GM19467 (cell line): ENCODE results near the gene PGM2.
"Not testable (repeated sequence)": the region's sequence is repeated elsewhere in the genome, so short reads cannot be mapped to it uniquely, and the experiment has no call there.

Experiments
- ATAC-seq: cut with Tn5 transposase; IDR thresholded peaks from one replicate; pipeline ENCODE4 v1.9.1; 2021; ENCODE audit warnings: mild to moderate bottlenecking, moderate library complexity; ENCODE audit not compliant: unreplicated experiment

PGM2 gene

DNA sequence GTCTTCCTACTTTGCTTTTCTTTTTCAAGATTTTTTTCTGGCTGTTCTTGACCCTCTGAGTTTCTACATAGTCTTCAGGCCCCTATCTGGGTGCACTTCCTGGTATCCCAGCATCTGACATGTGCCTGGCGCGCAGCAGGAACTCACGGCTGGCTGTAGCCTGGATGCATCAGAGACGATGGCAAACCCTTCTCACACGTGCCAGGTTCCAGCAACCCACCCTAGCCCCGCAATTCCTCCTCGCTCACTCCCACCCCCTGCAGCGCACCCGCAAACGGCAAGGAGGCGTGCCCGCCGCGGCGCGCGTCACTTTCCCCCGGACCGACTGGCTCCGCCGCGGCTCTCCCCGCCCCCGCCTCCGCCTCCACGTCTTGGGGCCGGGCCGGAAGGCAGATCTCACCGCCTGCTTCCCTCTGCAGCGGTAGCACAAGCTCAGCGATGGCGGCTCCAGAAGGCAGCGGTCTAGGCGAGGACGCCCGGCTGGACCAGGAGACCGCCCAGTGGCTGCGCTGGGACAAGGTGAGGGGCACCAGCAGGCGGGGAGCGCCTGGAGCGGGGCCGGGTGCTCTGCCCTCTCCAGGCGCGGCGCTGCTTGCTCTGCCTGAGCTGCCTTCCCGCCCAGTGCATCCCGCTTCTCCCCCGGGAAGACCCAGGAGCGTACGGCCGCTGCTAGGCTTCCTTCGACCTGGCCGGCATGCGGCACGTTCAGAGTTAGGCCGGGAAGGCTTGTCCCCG, at the start of gene PGM2:
PGM2 (plus strand) TSS at position 392 of the 735 bp plus-strand sequence; CDS start at position 439, 47 bp downstream.
- ATAC-seq, result peak; percentile 97

- ATAC-seq, result no peak
Observed at GRCh38 chr4:37779896-37780295, 46.6 kb upstream of the PGM2 start.

DNA sequence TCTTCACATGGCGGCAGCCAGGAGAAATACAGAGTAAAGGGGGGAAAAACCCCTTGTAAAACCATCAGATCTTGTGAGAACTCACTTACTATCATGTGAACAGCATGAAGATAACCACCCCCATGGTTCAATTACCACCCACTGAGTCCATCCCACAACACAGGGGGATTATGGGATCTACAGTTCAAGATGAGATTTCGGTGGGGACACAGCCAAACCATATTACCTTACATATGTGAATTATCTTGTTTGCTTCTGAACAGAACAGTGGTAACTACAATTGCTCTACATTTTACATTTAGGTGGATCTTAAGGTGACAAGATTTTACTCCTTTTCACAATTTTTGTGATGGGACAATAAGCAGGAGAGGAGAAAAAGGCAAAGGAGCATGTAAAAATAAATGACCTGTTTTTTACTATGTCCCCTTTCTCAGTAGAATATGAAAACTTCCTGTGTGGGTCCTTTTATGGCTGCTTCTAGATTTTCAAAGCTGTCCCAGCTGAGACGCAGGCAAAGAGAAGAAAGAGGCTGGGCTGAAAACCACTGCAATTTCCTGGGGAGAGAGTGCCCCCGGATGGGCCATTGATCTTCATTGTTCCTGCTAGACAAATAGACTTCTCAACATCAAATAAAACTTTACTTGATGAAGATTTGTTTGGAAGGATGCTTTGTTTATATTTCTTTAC, 45.9 kb upstream of the PGM2 start:
- no peak for ATAC-seq

GRCh38 chr4:37781131-37781455, 45.4 kb upstream of the PGM2 start:
- no peak for ATAC-seq

GRCh38 chr4:37786267-37786666, 40.2 kb upstream of the PGM2 start:
- not testable (repeated sequence) for ATAC-seq

GRCh38 chr4:37787883-37788460, 38.5 kb upstream of the PGM2 start:
- not testable (repeated sequence) for ATAC-seq

DNA sequence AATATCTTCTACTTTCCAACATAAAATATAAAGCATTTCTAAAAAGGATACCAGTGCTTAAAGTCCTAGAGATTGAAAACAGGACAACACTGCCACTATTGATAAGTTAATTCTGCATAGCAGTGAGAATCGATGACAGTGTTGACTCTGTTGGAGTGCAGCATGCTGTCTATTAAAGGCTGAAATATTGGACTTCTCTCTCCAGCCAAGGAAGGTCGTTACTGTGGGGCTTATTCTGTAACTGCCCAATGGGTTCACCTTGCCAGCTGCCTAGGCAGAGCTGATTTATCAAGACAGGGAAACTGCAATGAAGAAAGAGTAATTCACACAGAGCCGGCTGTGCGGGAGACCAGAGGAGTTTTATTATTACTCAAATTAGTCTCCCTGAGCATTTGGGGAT, 37.7 kb upstream of the PGM2 start:
- ATAC-seq, result no peak

GRCh38 chr4:37792241-37792640, 34.2 kb upstream of the PGM2 start:
- ATAC-seq, result no peak

DNA sequence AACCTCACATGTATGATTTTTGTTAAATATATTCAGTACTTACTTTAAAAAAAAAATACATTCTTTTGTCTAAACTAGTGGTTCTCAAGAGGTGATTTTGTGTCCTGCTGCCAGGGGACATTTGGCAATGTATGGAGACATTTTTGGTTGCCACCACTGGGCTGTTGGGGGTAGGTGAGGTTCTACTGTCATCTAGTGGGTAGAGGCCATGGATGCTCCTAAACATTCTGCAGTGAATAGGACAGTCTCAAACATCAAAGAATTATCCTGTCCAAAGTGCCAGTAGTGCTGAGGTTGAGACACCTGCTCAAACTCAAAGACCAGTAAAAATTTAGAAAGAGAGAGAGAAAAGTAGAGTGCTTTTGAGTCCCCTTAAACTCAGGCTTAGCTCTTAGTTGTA, 32.9 kb upstream of the PGM2 start:
- ATAC-seq, result no peak

DNA sequence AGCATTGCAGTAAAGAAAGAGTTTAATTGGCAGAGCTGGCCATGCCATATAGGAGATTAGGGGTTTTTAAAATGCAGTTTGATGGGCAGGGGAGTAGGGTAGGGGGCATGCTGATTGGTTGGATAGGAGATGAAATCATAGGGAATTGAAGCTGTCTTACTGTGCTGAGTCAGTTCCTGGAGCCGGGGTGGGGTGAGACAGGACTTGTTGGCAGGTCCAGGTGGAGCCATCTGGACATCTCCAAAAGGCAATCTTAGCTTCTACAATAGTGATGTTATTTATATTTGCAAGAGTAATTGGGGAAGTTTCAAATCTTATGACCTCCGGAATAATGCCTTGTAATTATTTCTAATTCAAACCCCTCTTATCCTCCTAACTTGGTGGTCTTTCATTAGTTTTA, 32.4 kb upstream of the PGM2 start:
- no peak for ATAC-seq

DNA sequence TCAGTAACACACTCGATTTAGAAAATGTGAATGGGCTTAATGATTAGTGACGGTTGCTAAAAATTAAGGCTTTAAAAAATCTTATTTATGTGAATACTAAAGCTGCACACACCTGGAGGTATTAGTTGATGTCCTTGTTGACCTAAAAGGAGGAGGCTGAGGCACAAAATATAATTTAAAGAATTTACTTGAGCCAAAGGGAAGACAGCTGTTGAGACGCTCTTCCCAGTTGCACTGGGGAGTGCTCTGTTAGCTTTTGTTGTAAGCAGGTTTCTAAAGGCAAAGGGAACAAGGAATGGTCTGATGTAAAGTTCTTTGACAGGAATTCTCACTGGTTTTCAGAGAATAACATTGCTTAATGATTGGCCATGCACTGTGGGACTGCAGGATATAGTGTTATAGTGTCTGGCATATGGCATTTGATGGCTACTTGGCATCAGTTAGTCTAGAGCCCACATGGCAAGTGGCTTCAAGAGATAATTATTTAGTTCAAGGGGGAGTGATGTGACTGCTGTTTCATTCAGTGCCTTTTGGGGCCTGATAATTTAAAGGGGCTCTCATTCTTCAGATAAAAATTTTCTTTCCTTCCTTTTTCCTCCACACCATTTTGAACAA, 30.8 kb upstream of the PGM2 start:
- no peak for ATAC-seq

- no peak for ATAC-seq
Observed at GRCh38 chr4:37797374-37797773, 29.1 kb upstream of the PGM2 start.

- no peak for ATAC-seq
Observed at GRCh38 chr4:37797923-37798322, 28.6 kb upstream of the PGM2 start.

GRCh38 chr4:37798616-37799015, 27.9 kb upstream of the PGM2 start:
- no peak for ATAC-seq

GRCh38 chr4:37799941-37800554, 26.4 kb upstream of the PGM2 start:
- no peak for ATAC-seq

DNA sequence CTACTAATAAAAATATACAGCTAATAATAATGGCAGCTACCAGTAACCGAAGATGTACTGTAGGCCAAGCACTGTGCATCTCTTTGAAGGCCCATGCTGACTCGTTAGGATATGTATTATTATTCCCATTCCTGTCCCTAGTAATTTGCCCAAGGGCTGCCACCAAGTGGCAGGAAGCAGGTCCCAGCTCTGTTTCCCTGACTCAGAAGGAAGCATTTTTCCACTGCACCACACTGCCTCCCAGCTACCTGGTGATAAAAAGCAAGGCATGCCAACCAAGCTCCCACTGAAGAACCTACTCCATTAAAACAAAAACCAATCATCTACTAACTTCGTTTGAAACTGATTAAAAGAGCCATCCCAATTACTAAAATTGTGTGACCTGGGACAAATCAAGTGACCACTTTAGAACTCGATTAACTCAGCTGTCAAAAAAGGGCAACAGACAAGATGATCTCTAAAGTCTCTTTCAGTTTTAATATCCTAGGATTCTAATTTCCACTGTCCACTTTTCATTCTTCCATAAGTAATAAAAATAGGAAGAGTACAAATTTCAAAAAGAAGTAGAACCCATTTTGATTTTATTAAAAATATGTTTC, 24.3 kb upstream of the PGM2 start:
- no peak for ATAC-seq

DNA sequence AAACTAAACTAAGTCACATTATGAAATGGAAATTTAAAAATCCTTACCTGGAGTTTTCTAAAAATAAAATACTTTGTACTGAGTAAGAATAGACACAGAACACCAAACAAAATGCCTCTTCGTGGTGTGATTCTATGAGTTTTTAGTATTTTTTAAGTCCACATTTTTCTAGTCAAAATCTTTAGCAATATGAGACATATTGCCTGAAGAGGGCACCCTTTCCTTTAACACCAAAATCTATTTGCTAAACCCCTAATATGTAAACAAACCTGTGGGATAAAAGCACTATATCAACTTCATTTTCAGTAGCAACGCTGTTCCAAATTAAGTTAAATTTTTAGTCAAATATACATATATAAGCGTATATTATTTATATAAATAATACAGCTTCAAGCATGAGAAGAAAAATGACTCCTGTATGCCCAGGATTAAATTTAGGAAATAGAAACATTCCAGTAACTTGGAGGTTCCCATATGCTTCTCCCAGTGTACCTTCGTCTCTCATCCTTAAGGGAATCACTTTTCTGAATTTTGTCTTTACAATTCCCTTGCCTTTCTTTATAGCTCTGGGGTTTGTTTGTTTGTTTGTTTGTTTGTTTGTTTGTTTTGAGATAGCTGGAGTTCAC, 23.0 kb upstream of the PGM2 start:
- ATAC-seq, result no peak

GRCh38 chr4:37805091-37805490, 21.4 kb upstream of the PGM2 start:
- no peak for ATAC-seq

DNA sequence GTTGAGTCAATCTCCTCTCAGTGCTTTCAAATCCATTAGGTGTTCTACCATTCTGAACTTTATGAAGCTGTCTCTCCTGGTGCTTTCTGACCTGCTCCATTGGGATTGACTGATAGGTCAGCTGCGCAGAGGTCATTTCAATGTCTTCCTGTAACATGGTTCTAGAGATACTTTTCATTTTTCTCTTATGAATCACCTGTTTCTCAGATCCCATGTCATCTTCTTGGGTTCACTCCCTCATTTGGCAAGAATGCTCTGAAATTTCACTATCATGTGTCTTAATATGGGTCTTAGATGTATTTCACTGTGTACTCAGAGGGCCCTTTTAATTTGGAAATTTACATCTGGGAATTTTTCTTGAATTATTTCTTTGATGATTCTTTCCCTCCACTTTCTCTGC, 13.8 kb upstream of the PGM2 start:
- ATAC-seq, result no peak

- no peak for ATAC-seq
Observed at GRCh38 chr4:37815591-37815990, 10.9 kb upstream of the PGM2 start.

- no peak for ATAC-seq
Observed at GRCh38 chr4:37816006-37816405, 10.5 kb upstream of the PGM2 start.
